ENCODE measurements around the gene TENM4. TPM values are rescaled to one million over a fixed set of nuclear protein-coding genes. Genes with fewer than 3 reads are reported as not detected.
A peak's percentile ranks its signal among the peaks of the same experiment; 100 is the strongest.

Gene TENM4
- total and polyA plus RNA-seq, 2 donors, result 1.5 to 27.8 TPM

GRCh38 chr11:79045800-79046304 lies 395.0 kb downstream of the TENM4 start:
- no peak overlapping the region for H3K27ac ChIP-seq (ENCODE audit: low read depth)
- 73% methylated on average over 6 of the region's 6 CpGs for WGBS
- no peak for DNase-seq (ENCODE audit: extremely low spot score)
- no peaks in the 10 kb centered on the region for H3K36me3 ChIP-seq (ENCODE audit: insufficient read depth)
- no peaks in the 10 kb centered on the region for H3K4me1 ChIP-seq (ENCODE audit: insufficient read depth)
- H3K4me3 ChIP-seq (ENCODE audit: low read depth, low read length), result no peak overlapping the region

GRCh38 chr11:79045018-79045799 lies 395.6 kb downstream of the TENM4 start:
- no peak for DNase-seq (ENCODE audit: extremely low spot score)
- no peak overlapping the region for H3K27ac ChIP-seq (ENCODE audit: low read depth)
- H3K4me3 ChIP-seq (ENCODE audit: low read depth, low read length), result no peak overlapping the region
- H3K36me3 ChIP-seq (ENCODE audit: insufficient read depth), result no peaks in the 10 kb centered on the region
- no peaks in the 10 kb centered on the region for H3K4me1 ChIP-seq (ENCODE audit: insufficient read depth)
- WGBS, result 86% methylated on average over 10 of the region's 10 CpGs

GRCh38 chr11:79044201-79044600 lies 396.6 kb downstream of the TENM4 start:
- 74% methylated on average over 2 of the region's 2 CpGs for WGBS
- Histone ChIP-seq H3K4me3 (ENCODE audit: low read depth, low read length) (no peak overlapping the region), H3K27ac (ENCODE audit: low read depth) (no peak overlapping the region), H3K4me1 (ENCODE audit: insufficient read depth) (no peaks in the 10 kb centered on the region), H3K36me3 (ENCODE audit: insufficient read depth) (no peaks in the 10 kb centered on the region)
- no peak for DNase-seq (ENCODE audit: extremely low spot score)

- Histone ChIP-seq H3K4me3 (ENCODE audit: low read depth, low read length) (no peak overlapping the region), H3K27ac (ENCODE audit: low read depth) (no peak overlapping the region), H3K36me3 (ENCODE audit: insufficient read depth) (no peaks in the 10 kb centered on the region), H3K4me1 (ENCODE audit: insufficient read depth) (no peaks in the 10 kb centered on the region)
- WGBS, result 37% methylated on average over 3 of the region's 3 CpGs
- no peak for DNase-seq (ENCODE audit: extremely low spot score)
Measured at GRCh38 chr11:79043726-79044125, 397.1 kb downstream of the TENM4 start.

- no peak for DNase-seq (ENCODE audit: extremely low spot score)
- Histone ChIP-seq H3K36me3 (ENCODE audit: insufficient read depth) (no peaks in the 10 kb centered on the region), H3K4me1 (ENCODE audit: insufficient read depth) (no peaks in the 10 kb centered on the region), H3K27ac (ENCODE audit: low read depth) (no peak overlapping the region), H3K4me3 (ENCODE audit: low read depth, low read length) (no peak overlapping the region)
- WGBS, result 95% methylated on average over 2 of the region's 2 CpGs
Measured at GRCh38 chr11:79042824-79043223, 398.0 kb downstream of the TENM4 start.

- Histone ChIP-seq H3K4me1 (ENCODE audit: insufficient read depth) (no peaks in the 10 kb centered on the region), H3K4me3 (ENCODE audit: low read depth, low read length) (no peak overlapping the region), H3K27ac (ENCODE audit: low read depth) (no peak overlapping the region), H3K36me3 (ENCODE audit: insufficient read depth) (no peaks in the 10 kb centered on the region)
- DNase-seq (ENCODE audit: extremely low spot score), result no peak
- WGBS, result 88% methylated on average over 1 of the region's 1 CpG
Measured at GRCh38 chr11:79040348-79040747, 400.5 kb downstream of the TENM4 start.

- Histone ChIP-seq H3K27ac (ENCODE audit: low read depth) (no peak overlapping the region), H3K36me3 (ENCODE audit: insufficient read depth) (no peaks in the 10 kb centered on the region), H3K4me3 (ENCODE audit: low read depth, low read length) (no peak overlapping the region), H3K4me1 (ENCODE audit: insufficient read depth) (no peaks in the 10 kb centered on the region)
- no peak for DNase-seq (ENCODE audit: extremely low spot score)
- WGBS, result 84% methylated on average over 2 of the region's 2 CpGs
Measured at GRCh38 chr11:79039122-79039521, 401.7 kb downstream of the TENM4 start.

GRCh38 chr11:79035881-79036280 lies 404.9 kb downstream of the TENM4 start:
- WGBS, result 61% methylated on average over 3 of the region's 3 CpGs
- Histone ChIP-seq H3K4me1 (ENCODE audit: insufficient read depth) (no peaks in the 10 kb centered on the region), H3K27ac (ENCODE audit: low read depth) (no peak overlapping the region), H3K36me3 (ENCODE audit: insufficient read depth) (no peaks in the 10 kb centered on the region), H3K4me3 (ENCODE audit: low read depth, low read length) (no peak overlapping the region)
- no peak for DNase-seq (ENCODE audit: extremely low spot score)

GRCh38 chr11:79033833-79034232 lies 407.0 kb downstream of the TENM4 start:
- H3K4me1 ChIP-seq (ENCODE audit: insufficient read depth), result no peaks in the 10 kb centered on the region

GRCh38 chr11:79030448-79030847 lies 410.4 kb downstream of the TENM4 start:
- H3K36me3 ChIP-seq (ENCODE audit: insufficient read depth), result no peaks in the 10 kb centered on the region
- H3K4me3 ChIP-seq (ENCODE audit: low read depth, low read length), result no peak overlapping the region
- DNase-seq (ENCODE audit: extremely low spot score), result peak; percentile 25
- no peak overlapping the region for H3K27ac ChIP-seq (ENCODE audit: low read depth)
- no peaks in the 10 kb centered on the region for H3K4me1 ChIP-seq (ENCODE audit: insufficient read depth)
- 20% methylated on average over 9 of the region's 9 CpGs for WGBS

More at GRCh38 chr11:79033833-79034232, 407.0 kb downstream of the TENM4 start:
- 94% methylated on average over 4 of the region's 4 CpGs for WGBS
- DNase-seq (ENCODE audit: extremely low spot score), result no peak
- no peaks in the 10 kb centered on the region for H3K36me3 ChIP-seq (ENCODE audit: insufficient read depth)
- H3K4me3 ChIP-seq (ENCODE audit: low read depth, low read length), result no peak overlapping the region
- no peak overlapping the region for H3K27ac ChIP-seq (ENCODE audit: low read depth)

GRCh38 chr11:79028225-79028624 lies 412.6 kb downstream of the TENM4 start:
- H3K27ac ChIP-seq (ENCODE audit: low read depth), result no peak overlapping the region
- no peak for DNase-seq (ENCODE audit: extremely low spot score)
- no peak overlapping the region for H3K4me3 ChIP-seq (ENCODE audit: low read depth, low read length)
- no peaks in the 10 kb centered on the region for H3K36me3 ChIP-seq (ENCODE audit: insufficient read depth)
- 86% methylated on average over 1 of the region's 1 CpG for WGBS
- H3K4me1 ChIP-seq (ENCODE audit: insufficient read depth), result no peaks in the 10 kb centered on the region

GRCh38 chr11:79026803-79027445 lies 413.9 kb downstream of the TENM4 start:
- H3K27ac ChIP-seq (ENCODE audit: low read depth), result no peak overlapping the region
- no peaks in the 10 kb centered on the region for H3K36me3 ChIP-seq (ENCODE audit: insufficient read depth)
- H3K4me3 ChIP-seq (ENCODE audit: low read depth, low read length), result no peak overlapping the region
- 60% methylated on average over 3 of the region's 3 CpGs for WGBS
- no peak for DNase-seq (ENCODE audit: extremely low spot score)
- no peaks in the 10 kb centered on the region for H3K4me1 ChIP-seq (ENCODE audit: insufficient read depth)

- WGBS, result 84% methylated on average over 5 of the region's 5 CpGs
Measured at GRCh38 chr11:79025622-79026021, 415.2 kb downstream of the TENM4 start.

GRCh38 chr11:79025097-79025496 lies 415.7 kb downstream of the TENM4 start:
- WGBS, result 85% methylated on average over 3 of the region's 3 CpGs
- Histone ChIP-seq H3K4me3 (ENCODE audit: low read depth, low read length) (no peak overlapping the region), H3K27ac (ENCODE audit: low read depth) (no peak overlapping the region), H3K4me1 (ENCODE audit: insufficient read depth) (no peaks in the 10 kb centered on the region), H3K36me3 (ENCODE audit: insufficient read depth) (no peaks in the 10 kb centered on the region)
- no peak for DNase-seq (ENCODE audit: extremely low spot score)

More at GRCh38 chr11:79025622-79026021, 415.2 kb downstream of the TENM4 start:
- no peak for DNase-seq (ENCODE audit: extremely low spot score)
- Histone ChIP-seq H3K36me3 (ENCODE audit: insufficient read depth) (no peaks in the 10 kb centered on the region), H3K4me1 (ENCODE audit: insufficient read depth) (no peaks in the 10 kb centered on the region), H3K4me3 (ENCODE audit: low read depth, low read length) (no peak overlapping the region), H3K27ac (ENCODE audit: low read depth) (no peak overlapping the region)

All from urinary bladder (tissue), 4 donors.